Vagina (tissue), 2 donors: ENCODE data around the gene SLX4IP.

Experiments used
- POLR2A ChIP-seq, 2 donors: fragments of 450-650 bp; IDR thresholded peaks; one replicate each; pipeline ENCODE4 v1.6.1; 2017; ENCODE audit warnings: antibody characterized with exemption in 2 of 2, mild to moderate bottlenecking in 2 of 2, moderate library complexity in 2 of 2
- TF ChIP-seq, protein P1 (sequence below), 3 experiments: fragments of 450-650 bp in 2 of 3; fragments of 200-600 bp in 1 of 3; sonication (generic) in 1 of 3; IDR thresholded peaks; one replicate each; pipeline ENCODE4 v1.5.1; 2017 to 2019; ENCODE audit warnings: antibody characterized with exemption in 3 of 3, mild to moderate bottlenecking in 2 of 3, moderate library complexity in 2 of 3

DNA sequence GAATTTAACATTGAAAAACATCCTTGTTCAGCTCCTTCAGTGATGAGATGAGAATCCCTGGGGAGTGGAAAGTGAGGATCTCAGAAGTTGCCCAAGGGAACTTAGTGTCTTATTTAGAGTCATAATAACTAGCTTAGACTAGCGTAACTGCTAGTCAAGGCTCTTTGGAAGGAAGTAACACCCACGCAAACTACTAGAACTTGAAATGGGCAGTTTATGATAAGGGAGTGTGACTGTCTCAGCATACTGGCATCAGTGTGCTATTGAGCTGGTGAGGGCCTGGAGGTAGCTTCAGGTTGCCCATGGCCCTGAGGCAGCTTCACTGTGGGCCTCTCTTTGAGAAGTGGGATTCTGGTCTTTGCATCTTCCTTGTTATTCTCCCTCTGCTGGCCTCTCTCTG lies 40.1 kb downstream of the SLX4IP start:
- TF ChIP-seq, protein P1, sequence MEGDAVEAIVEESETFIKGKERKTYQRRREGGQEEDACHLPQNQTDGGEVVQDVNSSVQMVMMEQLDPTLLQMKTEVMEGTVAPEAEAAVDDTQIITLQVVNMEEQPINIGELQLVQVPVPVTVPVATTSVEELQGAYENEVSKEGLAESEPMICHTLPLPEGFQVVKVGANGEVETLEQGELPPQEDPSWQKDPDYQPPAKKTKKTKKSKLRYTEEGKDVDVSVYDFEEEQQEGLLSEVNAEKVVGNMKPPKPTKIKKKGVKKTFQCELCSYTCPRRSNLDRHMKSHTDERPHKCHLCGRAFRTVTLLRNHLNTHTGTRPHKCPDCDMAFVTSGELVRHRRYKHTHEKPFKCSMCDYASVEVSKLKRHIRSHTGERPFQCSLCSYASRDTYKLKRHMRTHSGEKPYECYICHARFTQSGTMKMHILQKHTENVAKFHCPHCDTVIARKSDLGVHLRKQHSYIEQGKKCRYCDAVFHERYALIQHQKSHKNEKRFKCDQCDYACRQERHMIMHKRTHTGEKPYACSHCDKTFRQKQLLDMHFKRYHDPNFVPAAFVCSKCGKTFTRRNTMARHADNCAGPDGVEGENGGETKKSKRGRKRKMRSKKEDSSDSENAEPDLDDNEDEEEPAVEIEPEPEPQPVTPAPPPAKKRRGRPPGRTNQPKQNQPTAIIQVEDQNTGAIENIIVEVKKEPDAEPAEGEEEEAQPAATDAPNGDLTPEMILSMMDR (IDR thresholded peaks at IDR 0.05), result no peak
- TF ChIP-seq POLR2A (IDR thresholded peaks at IDR 0.05), result no peak
